HG03460 (cell line): ENCODE results near the gene TMEM145.

ENCODE experiments used
- ATAC-seq: cut with Tn5 transposase; IDR thresholded peaks from one replicate; pipeline ENCODE4 v1.9.1; 2021; ENCODE audit not compliant: unreplicated experiment

The TMEM145 gene

DNA sequence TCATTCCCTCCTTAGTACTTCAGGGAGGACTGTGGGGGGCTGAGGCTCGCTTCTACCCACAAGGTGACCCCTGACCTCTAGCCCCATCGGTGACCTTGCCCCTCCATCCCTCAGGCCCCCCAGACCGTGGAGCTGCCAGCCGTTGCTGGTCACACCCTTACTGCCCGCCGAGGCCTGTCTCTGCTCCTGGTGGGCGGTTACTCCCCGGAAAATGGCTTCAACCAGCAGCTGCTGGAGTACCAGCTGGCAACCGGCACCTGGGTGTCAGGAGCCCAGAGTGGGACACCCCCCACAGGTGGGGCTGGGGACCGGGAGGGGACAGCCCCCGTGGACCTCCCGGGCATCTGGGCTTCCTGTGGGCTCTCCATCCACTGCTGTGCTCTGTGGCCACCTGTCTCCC is 44.2 kb downstream of the TMEM145 start:
- ATAC-seq, result no peak

- no peak for ATAC-seq
Measured at GRCh38 chr19:42360787-42361544, 47.9 kb downstream of the TMEM145 start.

DNA sequence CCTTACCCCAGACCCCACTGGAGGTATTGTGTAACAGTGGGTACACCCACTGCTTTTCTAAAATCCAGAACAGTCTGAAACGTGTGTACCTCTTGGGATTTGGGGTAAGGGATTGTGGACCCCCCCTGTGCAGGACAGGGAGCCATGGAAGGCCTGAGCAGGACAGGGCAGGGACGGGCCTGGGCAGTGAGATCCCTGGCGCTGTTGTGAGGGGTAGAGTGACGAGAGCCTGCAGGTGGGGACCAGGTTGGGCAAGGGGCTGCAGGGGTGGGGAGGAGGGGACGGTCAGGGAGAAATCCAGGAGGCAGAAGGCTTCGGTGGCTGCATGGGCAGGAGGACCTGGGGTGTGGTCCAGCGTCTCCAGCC is 48.4 kb downstream of the TMEM145 start:
- no peak for ATAC-seq

DNA sequence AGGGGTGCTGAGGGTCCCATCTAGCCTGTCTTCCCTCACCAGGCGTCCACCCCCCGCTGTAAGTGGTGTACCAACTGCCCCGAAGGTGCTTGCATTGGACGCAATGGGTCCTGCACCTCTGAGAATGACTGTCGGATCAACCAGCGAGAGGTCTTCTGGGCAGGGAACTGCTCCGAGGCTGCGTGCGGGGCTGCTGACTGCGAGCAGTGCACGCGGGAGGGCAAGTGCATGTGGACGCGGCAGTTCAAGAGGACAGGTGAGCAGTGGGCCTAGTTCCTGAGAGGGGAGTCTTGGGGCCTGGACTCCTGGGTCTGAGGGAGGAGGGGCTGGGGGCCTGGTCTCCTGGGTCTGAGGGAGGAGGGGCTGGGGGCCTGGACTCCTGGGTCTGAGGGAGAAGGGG is 49.2 kb downstream of the TMEM145 start:
- no peak for ATAC-seq

GRCh38 chr19:42362891-42363440 is 49.9 kb downstream of the TMEM145 start:
- ATAC-seq, result no peak

DNA sequence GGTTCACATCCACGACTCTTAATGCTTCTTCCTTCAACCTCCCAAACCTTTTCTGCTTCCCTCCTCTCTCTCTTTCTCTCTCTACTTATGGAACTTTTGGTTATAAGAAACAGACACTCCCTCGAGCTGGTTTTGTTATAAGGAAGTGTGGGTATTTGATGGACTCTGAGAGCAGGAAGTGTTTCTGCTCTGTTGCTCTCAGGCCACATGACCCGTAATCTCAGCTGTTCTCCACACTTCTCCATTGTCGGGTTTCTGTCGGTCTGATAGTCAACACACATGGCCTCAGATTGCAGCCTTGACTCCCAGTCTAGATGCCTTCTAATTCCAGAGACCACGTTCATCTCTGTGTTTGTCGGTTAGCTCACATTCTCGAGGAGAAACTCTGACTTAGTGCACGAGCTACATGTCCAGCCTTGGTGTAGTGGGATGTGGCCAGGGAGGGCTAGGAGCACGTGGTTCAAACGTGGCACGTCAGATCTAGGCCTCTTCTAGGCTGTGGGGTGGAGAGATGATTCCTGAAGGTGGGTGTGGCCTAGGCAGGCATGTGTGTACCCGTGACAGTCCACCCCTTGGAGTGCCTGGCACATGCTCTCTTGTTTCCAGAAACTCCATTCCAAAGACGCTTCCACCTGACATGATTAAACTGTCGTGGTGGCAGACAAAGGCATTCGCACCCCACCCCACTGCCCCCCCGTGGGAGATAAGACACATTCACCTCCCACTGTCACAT is 50.7 kb downstream of the TMEM145 start:
- no peak for ATAC-seq

GRCh38 chr19:42366673-42367072 is 53.6 kb downstream of the TMEM145 start:
- no peak for ATAC-seq

DNA sequence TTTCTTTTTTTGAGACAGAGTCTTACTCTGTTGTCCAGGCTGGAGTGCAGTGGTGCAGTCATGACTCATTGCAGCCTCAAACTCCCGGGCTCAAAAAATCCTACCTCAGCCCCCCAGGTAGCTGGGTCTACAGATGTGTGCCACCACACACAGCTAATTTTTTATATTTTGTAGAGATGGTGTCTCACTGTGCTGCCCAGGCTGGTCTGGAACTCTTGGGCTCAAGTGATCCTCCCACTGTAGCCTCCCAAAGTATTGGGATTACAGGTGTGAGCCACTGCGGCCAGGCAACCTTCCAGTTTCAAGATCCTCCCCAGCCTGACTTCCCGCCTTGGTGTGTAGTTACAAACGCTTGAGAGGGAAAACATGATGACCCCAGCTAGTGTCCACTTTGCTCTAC is 54.8 kb downstream of the TMEM145 start:
- ATAC-seq, result no peak

GRCh38 chr19:42368360-42368759 is 55.3 kb downstream of the TMEM145 start:
- ATAC-seq, result no peak

DNA sequence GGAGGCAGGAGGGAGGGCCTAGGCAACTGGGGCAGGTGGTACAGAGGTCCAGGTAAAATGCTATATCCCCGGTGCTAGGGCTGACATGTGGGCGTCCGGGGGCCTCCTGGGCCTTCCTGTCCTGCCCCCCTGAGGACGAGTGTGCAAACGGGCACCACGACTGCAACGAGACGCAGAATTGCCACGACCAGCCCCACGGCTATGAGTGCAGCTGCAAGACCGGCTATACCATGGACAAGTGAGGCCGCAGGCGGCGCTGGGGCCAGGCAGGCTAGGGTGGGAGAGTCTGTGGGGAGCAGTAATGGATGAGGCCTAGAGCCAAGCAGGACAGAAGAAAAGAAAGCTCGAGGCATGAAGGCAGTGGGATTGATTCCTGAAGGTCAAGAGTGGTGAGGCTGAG is 55.7 kb downstream of the TMEM145 start:
- ATAC-seq, result no peak

DNA sequence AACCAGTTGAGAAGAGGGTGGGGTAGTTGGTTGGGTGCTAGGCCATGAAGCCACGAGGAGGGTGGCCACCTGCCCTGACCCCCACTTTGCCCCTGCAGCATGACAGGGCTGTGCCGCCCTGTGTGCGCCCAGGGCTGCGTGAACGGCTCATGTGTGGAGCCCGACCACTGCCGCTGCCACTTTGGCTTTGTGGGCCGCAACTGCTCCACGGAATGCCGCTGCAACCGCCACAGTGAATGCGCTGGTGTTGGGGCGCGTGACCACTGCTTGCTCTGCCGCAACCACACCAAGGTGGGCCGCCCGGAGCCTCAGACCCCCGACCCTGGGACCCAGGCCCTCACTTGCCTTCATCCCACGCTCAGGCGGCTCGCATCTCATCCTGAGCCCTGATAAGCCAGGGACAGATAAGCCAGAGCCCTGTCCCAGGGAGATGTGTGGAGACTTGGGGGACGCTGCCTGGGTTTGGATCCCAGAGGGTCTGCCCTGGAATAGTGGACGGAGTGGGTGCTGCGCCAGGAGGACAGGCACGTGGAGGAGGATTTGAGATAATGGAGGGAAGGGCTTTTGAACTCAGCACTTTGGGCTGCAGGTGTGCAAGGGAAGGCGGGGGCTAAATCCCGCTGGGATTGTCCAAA is 56.4 kb downstream of the TMEM145 start:
- ATAC-seq, result no peak

- ATAC-seq, result no peak
Measured at GRCh38 chr19:42370068-42370520, 57.0 kb downstream of the TMEM145 start.

GRCh38 chr19:42370626-42371175 is 57.6 kb downstream of the TMEM145 start:
- no peak for ATAC-seq
